Peyer's patch (tissue), 4 donors: ENCODE results near the gene EXOC4. TPM values are rescaled to one million over a fixed set of nuclear protein-coding genes. Genes with fewer than 3 reads are reported as not detected.

Experiments
- DNase-seq, 3 donors: peaks; one replicate each; pipeline ENCODE4 v3.0.0-alpha.2; 2017 to 2019
- H3K27ac ChIP-seq, 4 donors: fragments of 200-600 bp; sonication (generic); one replicate each; pipeline ENCODE4 v1.5.1; 2016 to 2019
- H3K27me3 ChIP-seq, 2 donors: fragments of 200-600 bp; sonication (generic); one replicate each; pipeline ENCODE4 v1.5.1; 2019
- H3K36me3 ChIP-seq, 3 donors: fragments of 200-600 bp; sonication (generic); one replicate each; pipeline ENCODE4 v1.5.1; 2016 to 2019
- H3K4me1 ChIP-seq, 4 donors: fragments of 200-600 bp; sonication (generic); one replicate each; pipeline ENCODE4 v1.5.1; 2016 to 2019
- H3K4me3 ChIP-seq, 4 donors: fragments of 200-600 bp; sonication (generic); 1 replicate in 3 of 4; 2 replicates in 1 of 4; pipeline ENCODE4 v1.5.1; 2016 to 2019; ENCODE audit warnings: mild to moderate bottlenecking in 1 of 4
- H3K9me3 ChIP-seq, 4 donors: fragments of 200-600 bp; sonication (generic); one replicate each; pipeline ENCODE4 v1.5.1; 2016 to 2019; ENCODE audit warnings: mild to moderate bottlenecking in 1 of 4
- CTCF ChIP-seq, 6 experiments: fragments of 450-650 bp in 4 of 6; fragments of 200-600 bp in 2 of 6; sonication (generic) in 1 of 6; IDR thresholded peaks; one replicate each; pipeline ENCODE4 v1.5.1; 2017 to 2019; ENCODE audit warnings: antibody characterized with exemption in 6 of 6, mild to moderate bottlenecking in 3 of 6, moderate library complexity in 1 of 6
- POLR2A ChIP-seq, 2 donors: fragments of 450-650 bp; IDR thresholded peaks; one replicate each; pipeline ENCODE4 v1.5.1; 2017; ENCODE audit warnings: antibody characterized with exemption in 2 of 2, mild to moderate bottlenecking in 2 of 2, moderate library complexity in 2 of 2
- total RNA-seq, 4 donors: library from RNA; depleted of rRNA; stranded (reverse); fragments of >200 nt; gene quantifications; one replicate each; pipeline ENCODE4 v1.1.0, GENCODE V29; 2016

Gene EXOC4
- total RNA-seq, 4 donors from 2014 or later = 128 to 502 (median 141) TPM

- H3K9me3 ChIP-seq = no peaks in the 10 kb centered on the region
- no peaks in the 10 kb centered on the region for H3K27me3 ChIP-seq
- H3K27ac ChIP-seq = no peak overlapping the region
- TF ChIP-seq CTCF (IDR thresholded peaks at IDR 0.05) (no peak), POLR2A (IDR thresholded peaks at IDR 0.05) (no peak)
- H3K4me3 ChIP-seq = no peak overlapping the region
- no peaks in the 10 kb centered on the region for H3K4me1 ChIP-seq
- DNase-seq = no peak
- H3K36me3 ChIP-seq = no peaks in the 10 kb centered on the region
Measured at GRCh38 chr7:133750287-133750686, 497.4 kb downstream of the EXOC4 start.

GRCh38 chr7:133751079-133751478 is 498.2 kb downstream of the EXOC4 start:
- H3K4me3 ChIP-seq = no peak overlapping the region
- TF ChIP-seq CTCF (IDR thresholded peaks at IDR 0.05) (no peak), POLR2A (IDR thresholded peaks at IDR 0.05) (no peak)
- no peak for DNase-seq

GRCh38 chr7:133753513-133753912 is 500.6 kb downstream of the EXOC4 start:
- Histone ChIP-seq H3K9me3 (no peaks in the 10 kb centered on the region), H3K27ac (no peak overlapping the region), H3K27me3 (no peaks in the 10 kb centered on the region), H3K4me1 (no peaks in the 10 kb centered on the region), H3K36me3 (no peaks in the 10 kb centered on the region), H3K4me3 (no peak overlapping the region)
- TF ChIP-seq CTCF (IDR thresholded peaks at IDR 0.05) (no peak), POLR2A (IDR thresholded peaks at IDR 0.05) (no peak)
- DNase-seq = no peak

More at GRCh38 chr7:133751079-133751478, 498.2 kb downstream of the EXOC4 start:
- H3K9me3 ChIP-seq = no peaks in the 10 kb centered on the region
- no peaks in the 10 kb centered on the region for H3K36me3 ChIP-seq
- no peak overlapping the region for H3K27ac ChIP-seq
- H3K4me1 ChIP-seq = no peaks in the 10 kb centered on the region
- H3K27me3 ChIP-seq = no peaks in the 10 kb centered on the region

DNA sequence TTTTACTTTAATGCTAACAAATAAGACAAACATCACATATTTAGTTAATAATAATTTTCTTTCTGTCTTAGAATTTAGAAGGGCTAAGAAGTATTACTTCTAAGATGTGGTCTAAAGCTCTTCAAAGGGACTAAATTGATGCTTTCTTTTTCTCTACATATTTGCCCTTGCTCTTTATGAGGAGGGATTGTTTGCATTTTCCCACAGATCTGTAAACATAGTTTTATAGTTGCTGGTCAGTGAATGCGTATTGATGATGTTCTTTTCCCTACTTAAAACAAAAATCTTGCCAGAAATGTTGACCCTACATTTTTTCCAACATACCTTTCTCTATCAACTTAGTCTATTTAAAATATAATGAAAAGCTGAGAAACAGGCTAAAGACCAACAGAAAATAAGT is 501.8 kb downstream of the EXOC4 start:
- no peaks in the 10 kb centered on the region for H3K9me3 ChIP-seq
- H3K27ac ChIP-seq = no peak overlapping the region
- no peak for TF ChIP-seq CTCF (IDR thresholded peaks at IDR 0.05)
- no peak for TF ChIP-seq POLR2A (IDR thresholded peaks at IDR 0.05)
- H3K4me1 ChIP-seq = no peaks in the 10 kb centered on the region
- H3K27me3 ChIP-seq = no peaks in the 10 kb centered on the region
- H3K4me3 ChIP-seq = no peak overlapping the region
- H3K36me3 ChIP-seq = no peaks in the 10 kb centered on the region
- DNase-seq = no peak

- TF ChIP-seq CTCF (IDR thresholded peaks at IDR 0.05) = no peak
- no peak for TF ChIP-seq POLR2A (IDR thresholded peaks at IDR 0.05)
- H3K9me3 ChIP-seq = no peaks in the 10 kb centered on the region
- no peaks in the 10 kb centered on the region for H3K27me3 ChIP-seq
- H3K4me3 ChIP-seq = no peak overlapping the region
- H3K27ac ChIP-seq = no peak overlapping the region
- no peak for DNase-seq
- H3K4me1 ChIP-seq = no peaks in the 10 kb centered on the region
- no peaks in the 10 kb centered on the region for H3K36me3 ChIP-seq
Measured at GRCh38 chr7:133755901-133756300, 503.0 kb downstream of the EXOC4 start.

DNA sequence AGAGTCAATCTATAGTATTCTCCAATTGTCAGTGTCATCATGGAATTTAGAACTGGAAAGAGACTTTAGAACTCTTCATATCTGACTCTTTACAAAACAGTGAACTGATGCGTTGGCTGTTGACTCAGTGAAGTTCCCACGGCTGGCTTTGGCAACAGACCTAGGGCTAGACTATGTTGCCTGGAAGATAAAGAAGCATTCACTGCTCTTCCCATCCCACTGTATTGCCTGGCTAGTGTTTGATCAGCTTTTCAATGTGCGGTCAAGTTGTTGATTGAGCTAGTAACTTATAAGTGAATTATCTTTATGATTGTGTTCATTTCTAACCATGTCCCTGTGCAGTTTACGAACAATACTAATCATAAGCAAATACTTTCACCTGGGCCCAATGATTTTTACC is 508.6 kb downstream of the EXOC4 start:
- Histone ChIP-seq H3K27ac (no peak overlapping the region), H3K4me3 (no peak overlapping the region), H3K36me3 (no peaks in the 10 kb centered on the region), H3K4me1 (no peaks in the 10 kb centered on the region), H3K9me3 (no peaks in the 10 kb centered on the region), H3K27me3 (no peaks in the 10 kb centered on the region)
- DNase-seq = no peak
- TF ChIP-seq CTCF (IDR thresholded peaks at IDR 0.05) = no peak
- TF ChIP-seq POLR2A (IDR thresholded peaks at IDR 0.05) = no peak
